Neutrophil (primary cell): ENCODE data around the gene RGS13.

Source experiments
- H3K27ac ChIP-seq: fragments of 200-600 bp; sonication (generic); 2 replicates; pipeline ENCODE4 v1.5.1; 2016; ENCODE audit warnings: mild to moderate bottlenecking, moderate library complexity
- H3K27me3 ChIP-seq: fragments of 200-600 bp; sonication (generic); 2 replicates; pipeline ENCODE4 v1.6.0; 2016; ENCODE audit warnings: mild to moderate bottlenecking
- H3K36me3 ChIP-seq: fragments of 200-600 bp; sonication (generic); 2 replicates; pipeline ENCODE4 v1.5.1; 2017
- H3K4me1 ChIP-seq, 2 experiments: fragments of 200-600 bp in 1 of 2; sonication (generic) in 1 of 2; 1 replicate in 1 of 2; 2 replicates in 1 of 2; pipeline versions ENCODE4 v1.5.1 to v1.6.1; 2013 to 2016; ENCODE audit warnings: low read depth in 1 of 2, low read length in 1 of 2, mild to moderate bottlenecking in 1 of 2, moderate library complexity in 1 of 2; ENCODE audit not compliant: control insufficient read depth in 1 of 2, insufficient read depth in 1 of 2
- H3K4me3 ChIP-seq, 2 experiments: fragments of 200-600 bp in 1 of 2; sonication (generic) in 1 of 2; 1 replicate in 1 of 2; 2 replicates in 1 of 2; pipeline ENCODE4 v1.5.1; 2013 to 2016; ENCODE audit warnings: low read depth in 1 of 2, low read length in 1 of 2, mild to moderate bottlenecking in 1 of 2, moderate library complexity in 1 of 2
- H3K9me3 ChIP-seq: fragments of 200-600 bp; sonication (generic); 2 replicates; pipeline ENCODE4 v1.5.1; 2016
- TF ChIP-seq, protein P1 (sequence below): fragments of 200-600 bp; sonication (generic); IDR thresholded peaks from 2 replicates; pipeline ENCODE4 v1.5.1; 2016; ENCODE audit warnings: antibody characterized with exemption

Gene RGS13

GRCh38 chr1:192592981-192593708 is 42.8 kb upstream of the RGS13 start:
- Histone ChIP-seq H3K27ac (no peak overlapping the region), H3K4me3 (no peak overlapping the region), H3K36me3 (no peaks in the 10 kb centered on the region), H3K9me3 (no peaks in the 10 kb centered on the region), H3K27me3 (peaks cover 3% of the 10 kb centered on the region), H3K4me1 (no peaks in the 10 kb centered on the region)
- TF ChIP-seq, protein P1, sequence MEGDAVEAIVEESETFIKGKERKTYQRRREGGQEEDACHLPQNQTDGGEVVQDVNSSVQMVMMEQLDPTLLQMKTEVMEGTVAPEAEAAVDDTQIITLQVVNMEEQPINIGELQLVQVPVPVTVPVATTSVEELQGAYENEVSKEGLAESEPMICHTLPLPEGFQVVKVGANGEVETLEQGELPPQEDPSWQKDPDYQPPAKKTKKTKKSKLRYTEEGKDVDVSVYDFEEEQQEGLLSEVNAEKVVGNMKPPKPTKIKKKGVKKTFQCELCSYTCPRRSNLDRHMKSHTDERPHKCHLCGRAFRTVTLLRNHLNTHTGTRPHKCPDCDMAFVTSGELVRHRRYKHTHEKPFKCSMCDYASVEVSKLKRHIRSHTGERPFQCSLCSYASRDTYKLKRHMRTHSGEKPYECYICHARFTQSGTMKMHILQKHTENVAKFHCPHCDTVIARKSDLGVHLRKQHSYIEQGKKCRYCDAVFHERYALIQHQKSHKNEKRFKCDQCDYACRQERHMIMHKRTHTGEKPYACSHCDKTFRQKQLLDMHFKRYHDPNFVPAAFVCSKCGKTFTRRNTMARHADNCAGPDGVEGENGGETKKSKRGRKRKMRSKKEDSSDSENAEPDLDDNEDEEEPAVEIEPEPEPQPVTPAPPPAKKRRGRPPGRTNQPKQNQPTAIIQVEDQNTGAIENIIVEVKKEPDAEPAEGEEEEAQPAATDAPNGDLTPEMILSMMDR: no peak

DNA sequence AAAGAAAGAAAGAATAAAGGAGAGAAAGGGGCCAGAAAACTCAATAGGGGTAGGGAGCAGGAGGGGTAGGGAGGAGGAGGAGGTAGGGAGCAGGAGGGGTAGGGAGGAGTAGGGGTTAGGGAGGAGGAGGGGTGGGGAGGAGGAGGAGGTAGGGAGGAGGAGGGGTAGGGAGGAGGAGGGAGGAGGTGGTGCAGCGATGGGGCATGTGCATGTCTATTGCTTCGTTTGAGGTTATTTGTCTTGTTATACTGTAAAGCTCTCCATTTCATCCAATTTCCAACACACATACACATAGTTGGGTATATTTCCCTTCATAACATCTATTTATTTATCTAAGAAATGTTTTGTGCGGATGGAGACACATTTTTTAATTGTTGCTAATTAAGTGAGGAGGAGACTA is 40.6 kb upstream of the RGS13 start:
- Histone ChIP-seq H3K36me3 (no peaks in the 10 kb centered on the region), H3K4me3 (no peak overlapping the region), H3K27me3 (peaks cover 3% of the 10 kb centered on the region), H3K9me3 (no peaks in the 10 kb centered on the region), H3K4me1 (no peaks in the 10 kb centered on the region), H3K27ac (no peak overlapping the region)
- TF ChIP-seq, protein P1: no peak

DNA sequence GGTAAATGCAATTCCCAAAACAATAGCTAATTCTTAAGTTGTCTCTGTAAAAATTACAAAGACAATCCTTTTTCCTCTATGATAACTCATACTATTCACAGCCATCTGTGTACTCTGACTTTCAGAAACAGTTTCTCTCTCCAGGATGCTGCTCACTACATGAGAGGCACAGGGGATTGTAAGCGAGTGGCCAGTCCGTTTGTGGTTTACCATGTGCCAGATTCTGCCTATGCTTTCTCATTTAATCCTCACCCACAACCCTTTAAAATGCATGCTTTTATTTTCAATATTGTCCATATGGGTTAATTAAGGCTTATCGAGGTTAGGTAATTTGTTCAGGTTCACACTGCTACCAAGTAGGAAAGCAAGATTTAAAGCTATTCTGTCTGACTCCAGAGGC is 37.4 kb upstream of the RGS13 start:
- Histone ChIP-seq H3K9me3 (no peaks in the 10 kb centered on the region), H3K27ac (no peak overlapping the region), H3K36me3 (no peaks in the 10 kb centered on the region), H3K27me3 (peaks cover 3% of the 10 kb centered on the region), H3K4me1 (no peaks in the 10 kb centered on the region), H3K4me3 (no peak overlapping the region)
- TF ChIP-seq, protein P1: no peak

- H3K4me1 ChIP-seq: no peaks in the 10 kb centered on the region
- no peaks in the 10 kb centered on the region for H3K36me3 ChIP-seq
- no peak overlapping the region for H3K27ac ChIP-seq
- peaks cover 3% of the 10 kb centered on the region for H3K27me3 ChIP-seq
- no peak overlapping the region for H3K4me3 ChIP-seq
- TF ChIP-seq, protein P1: no peak
- H3K9me3 ChIP-seq: no peaks in the 10 kb centered on the region
Observed at GRCh38 chr1:192600275-192600674, 35.7 kb upstream of the RGS13 start.

- Histone ChIP-seq H3K27me3 (peaks cover 3% of the 10 kb centered on the region), H3K9me3 (no peaks in the 10 kb centered on the region), H3K36me3 (no peaks in the 10 kb centered on the region), H3K4me1 (no peaks in the 10 kb centered on the region), H3K27ac (no peak overlapping the region), H3K4me3 (no peak overlapping the region)
- TF ChIP-seq, protein P1: no peak
Observed at GRCh38 chr1:192601143-192601542, 34.8 kb upstream of the RGS13 start.
